Parathyroid adenoma (tissue), 2 donors: ENCODE measurements around the gene BGLAP.
"Not testable (repeated sequence)": the region's sequence is repeated elsewhere in the genome, so short reads cannot be mapped to it uniquely, and the experiment has no call there.

Experiments used
- H2AFZ ChIP-seq: fragments of 300-600 bp; sonication (generic); one replicate; pipeline ENCODE4 v1.7.0; 2017; ENCODE audit warnings: antibody characterized with exemption, mild to moderate bottlenecking
- H3K27ac ChIP-seq: fragments of 300-600 bp; sonication (generic); one replicate; pipeline ENCODE4 v1.7.0; 2017
- H3K27me3 ChIP-seq: fragments of 300-600 bp; sonication (generic); one replicate; pipeline ENCODE4 v1.7.0; 2017; ENCODE audit warnings: low read length; ENCODE audit not compliant: control insufficient read depth, insufficient read depth
- H3K36me3 ChIP-seq: fragments of 300-600 bp; sonication (generic); one replicate; pipeline ENCODE4 v1.7.0; 2017; ENCODE audit warnings: low read length; ENCODE audit not compliant: control insufficient read depth, insufficient read depth
- H3K4me1 ChIP-seq: fragments of 300-600 bp; sonication (generic); one replicate; pipeline ENCODE4 v1.7.0; 2017; ENCODE audit warnings: control low read depth
- H3K4me2 ChIP-seq: fragments of 300-600 bp; sonication (generic); one replicate; pipeline ENCODE4 v1.7.0; 2017; ENCODE audit warnings: low read length
- H3K4me3 ChIP-seq: fragments of 300-600 bp; sonication (generic); one replicate; pipeline ENCODE4 v1.7.0; 2017; ENCODE audit warnings: low read depth, low read length
- H3K79me2 ChIP-seq: fragments of 300-600 bp; sonication (generic); one replicate; pipeline ENCODE4 v1.7.0; 2017; ENCODE audit warnings: control low read depth
- H3K9ac ChIP-seq: fragments of 300-600 bp; sonication (generic); one replicate; pipeline ENCODE4 v1.7.0; 2017; ENCODE audit warnings: mild to moderate bottlenecking
- H3K9me3 ChIP-seq: fragments of 300-600 bp; sonication (generic); one replicate; pipeline ENCODE4 v1.7.0; 2017; ENCODE audit warnings: low read length; ENCODE audit not compliant: control insufficient read depth
- TF ChIP-seq, protein P1 (sequence below): fragments of 300-600 bp; sonication (generic); IDR thresholded peaks from one replicate; pipeline ENCODE4 v1.7.0; 2017; ENCODE audit warnings: antibody characterized with exemption, mild to moderate bottlenecking
- donor health status: primary hyperparathyroidism.

Gene BGLAP

GRCh38 chr1:156214024-156214748 is 27.8 kb upstream of the BGLAP start:
- peak overlapping the region; percentile 92 for H3K4me3 ChIP-seq
- H3K36me3 ChIP-seq: no peaks in the 10 kb centered on the region
- H3K4me2 ChIP-seq: peak overlapping the region; percentile 99
- no peaks in the 10 kb centered on the region for H3K9me3 ChIP-seq
- H3K27me3 ChIP-seq: no peaks in the 10 kb centered on the region
- H2AFZ ChIP-seq: no peak overlapping the region
- H3K4me1 ChIP-seq: peaks cover 8% of the 10 kb centered on the region
- H3K9ac ChIP-seq: no peak overlapping the region
- TF ChIP-seq, protein P1, sequence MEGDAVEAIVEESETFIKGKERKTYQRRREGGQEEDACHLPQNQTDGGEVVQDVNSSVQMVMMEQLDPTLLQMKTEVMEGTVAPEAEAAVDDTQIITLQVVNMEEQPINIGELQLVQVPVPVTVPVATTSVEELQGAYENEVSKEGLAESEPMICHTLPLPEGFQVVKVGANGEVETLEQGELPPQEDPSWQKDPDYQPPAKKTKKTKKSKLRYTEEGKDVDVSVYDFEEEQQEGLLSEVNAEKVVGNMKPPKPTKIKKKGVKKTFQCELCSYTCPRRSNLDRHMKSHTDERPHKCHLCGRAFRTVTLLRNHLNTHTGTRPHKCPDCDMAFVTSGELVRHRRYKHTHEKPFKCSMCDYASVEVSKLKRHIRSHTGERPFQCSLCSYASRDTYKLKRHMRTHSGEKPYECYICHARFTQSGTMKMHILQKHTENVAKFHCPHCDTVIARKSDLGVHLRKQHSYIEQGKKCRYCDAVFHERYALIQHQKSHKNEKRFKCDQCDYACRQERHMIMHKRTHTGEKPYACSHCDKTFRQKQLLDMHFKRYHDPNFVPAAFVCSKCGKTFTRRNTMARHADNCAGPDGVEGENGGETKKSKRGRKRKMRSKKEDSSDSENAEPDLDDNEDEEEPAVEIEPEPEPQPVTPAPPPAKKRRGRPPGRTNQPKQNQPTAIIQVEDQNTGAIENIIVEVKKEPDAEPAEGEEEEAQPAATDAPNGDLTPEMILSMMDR: no peak
- no peak overlapping the region for H3K27ac ChIP-seq
- peaks cover 4% of the 10 kb centered on the region for H3K79me2 ChIP-seq

DNA sequence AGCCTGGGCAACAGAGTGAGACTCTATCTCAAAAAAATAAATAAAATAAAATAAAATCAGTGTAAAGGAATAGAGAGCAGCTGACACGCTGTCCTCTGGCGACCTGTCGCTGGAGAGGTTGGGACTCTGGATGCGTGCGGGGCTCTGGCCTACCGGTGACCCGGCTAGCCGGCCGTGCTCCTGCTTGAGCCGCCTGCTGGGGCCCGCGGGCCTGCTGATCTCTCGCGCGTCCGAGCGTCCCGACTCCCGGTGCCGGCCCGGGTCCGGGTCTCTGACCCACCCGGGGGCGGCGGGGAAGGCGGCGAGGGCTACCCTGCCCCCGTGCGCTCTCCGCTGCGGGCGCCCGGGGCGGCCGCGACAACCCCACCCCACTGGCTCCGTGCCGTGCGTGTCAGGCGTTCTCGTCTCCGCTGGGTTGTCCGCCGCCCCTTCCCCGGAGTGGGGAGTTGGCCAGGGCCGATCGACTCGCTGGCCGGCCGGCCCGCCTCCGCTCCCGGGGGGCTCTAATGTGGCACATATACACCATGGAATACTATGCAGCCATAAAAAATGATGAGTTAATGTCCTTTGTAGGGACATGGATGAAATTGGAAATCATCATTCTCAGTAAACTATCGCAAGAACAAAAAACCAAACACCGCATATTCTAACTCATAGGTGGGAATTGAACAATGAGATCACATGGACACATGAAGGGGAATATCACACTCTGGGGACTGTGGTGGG is 25.5 kb upstream of the BGLAP start:
- H2AFZ ChIP-seq, H3K9me3 ChIP-seq, H3K27me3 ChIP-seq, H3K36me3 ChIP-seq, H3K79me2 ChIP-seq, H3K9ac ChIP-seq, H3K4me2 ChIP-seq, H3K4me3 ChIP-seq, H3K4me1 ChIP-seq, H3K27ac ChIP-seq: not testable (repeated sequence)

- Histone ChIP-seq H3K4me3 (peak overlapping the region; percentile 37), H3K4me1 (peaks cover 8% of the 10 kb centered on the region), H3K79me2 (peaks cover 13% of the 10 kb centered on the region), H3K27ac (peak overlapping the region; percentile 65), H2AFZ (no peak overlapping the region), H3K36me3 (no peaks in the 10 kb centered on the region), H3K4me2 (peak overlapping the region; percentile 66), H3K9me3 (no peaks in the 10 kb centered on the region), H3K27me3 (no peaks in the 10 kb centered on the region), H3K9ac (no peak overlapping the region)
- TF ChIP-seq, protein P1: no peak
These were observed 24.1 kb upstream of the BGLAP start for GRCh38 chr1:156217871-156218270.

- Histone ChIP-seq H2AFZ (no peak overlapping the region), H3K36me3 (no peaks in the 10 kb centered on the region)
- TF ChIP-seq, protein P1: no peak
These were observed 21.8 kb upstream of the BGLAP start for GRCh38 chr1:156220226-156220625.

GRCh38 chr1:156221986-156222692 is 19.8 kb upstream of the BGLAP start:
- no peak overlapping the region for H3K4me2 ChIP-seq
- no peak overlapping the region for H3K4me3 ChIP-seq
- H3K27me3 ChIP-seq: no peaks in the 10 kb centered on the region
- no peaks in the 10 kb centered on the region for H3K9me3 ChIP-seq
- no peak overlapping the region for H2AFZ ChIP-seq
- H3K36me3 ChIP-seq: no peaks in the 10 kb centered on the region
- H3K9ac ChIP-seq: no peak overlapping the region
- H3K4me1 ChIP-seq: peaks cover 8% of the 10 kb centered on the region
- TF ChIP-seq, protein P1: no peak
- H3K79me2 ChIP-seq: peaks cover 11% of the 10 kb centered on the region
- no peak overlapping the region for H3K27ac ChIP-seq

More at GRCh38 chr1:156220226-156220625, 21.8 kb upstream of the BGLAP start:
- Histone ChIP-seq H3K4me3 (no peak overlapping the region), H3K4me2 (no peak overlapping the region), H3K27me3 (no peaks in the 10 kb centered on the region), H3K27ac (no peak overlapping the region), H3K9ac (no peak overlapping the region), H3K9me3 (no peaks in the 10 kb centered on the region), H3K79me2 (peaks cover 11% of the 10 kb centered on the region), H3K4me1 (peaks cover 8% of the 10 kb centered on the region)
